Duodenal mucosa (tissue), 2 donors: ENCODE data around the gene CAMKK1.

Source experiments
- H3K27ac ChIP-seq: one replicate; pipeline ENCODE4 v1.7.0; 2013; ENCODE audit warnings: low read depth, low read length
- H3K27me3 ChIP-seq, 2 donors: one replicate each; pipeline ENCODE4 v1.7.0; 2013; ENCODE audit warnings: low read length in 2 of 2, control low read depth in 1 of 2; ENCODE audit not compliant: insufficient read depth in 2 of 2, control insufficient read depth in 1 of 2
- H3K36me3 ChIP-seq, 2 donors: one replicate each; pipeline ENCODE4 v1.7.0; 2013; ENCODE audit warnings: low read length in 2 of 2, control low read depth in 1 of 2; ENCODE audit not compliant: insufficient read depth in 2 of 2, control insufficient read depth in 1 of 2
- H3K4me1 ChIP-seq, 2 donors: one replicate each; pipeline ENCODE4 v1.7.0; 2013; ENCODE audit warnings: low read length in 2 of 2, control low read depth in 1 of 2; ENCODE audit not compliant: insufficient read depth in 2 of 2, control insufficient read depth in 1 of 2
- H3K4me3 ChIP-seq, 2 donors: one replicate each; pipeline ENCODE4 v1.7.0; 2013; ENCODE audit warnings: low read length in 2 of 2, low read depth in 1 of 2
- H3K9ac ChIP-seq, 2 donors: one replicate each; pipeline ENCODE4 v1.7.0; 2013; ENCODE audit warnings: low read length in 2 of 2, low read depth in 1 of 2
- H3K9me3 ChIP-seq, 2 donors: one replicate each; pipeline ENCODE4 v1.7.0; 2013; ENCODE audit warnings: low read length in 2 of 2, control low read depth in 1 of 2; ENCODE audit not compliant: control insufficient read depth in 1 of 2

Gene CAMKK1

GRCh38 chr17:3918372-3919122, 25.7 kb upstream of the CAMKK1 start:
- Histone ChIP-seq H3K4me1 (peaks cover 23 to 40% of the 10 kb centered on the region in 2 donors), H3K27ac (peak overlapping the region; percentile 30), H3K27me3 (no peaks in the 10 kb centered on the region), H3K9me3 (no peaks in the 10 kb centered on the region), H3K36me3 (no peaks in the 10 kb centered on the region), H3K9ac (peak overlapping the region in 1 of 2 donors; percentile 2), H3K4me3 (no peak overlapping the region)

- H3K4me1 ChIP-seq = peaks cover 26 to 44% of the 10 kb centered on the region in 2 donors
- no peaks in the 10 kb centered on the region for H3K9me3 ChIP-seq
- peak overlapping the region; percentile 20 for H3K27ac ChIP-seq
- no peak overlapping the region for H3K9ac ChIP-seq
- H3K4me3 ChIP-seq = no peak overlapping the region
- H3K36me3 ChIP-seq = no peaks in the 10 kb centered on the region
- H3K27me3 ChIP-seq = no peaks in the 10 kb centered on the region
These were observed 24.6 kb upstream of the CAMKK1 start for GRCh38 chr17:3917391-3917931.

GRCh38 chr17:3916825-3917224, 24.0 kb upstream of the CAMKK1 start:
- no peaks in the 10 kb centered on the region for H3K9me3 ChIP-seq
- no peak overlapping the region for H3K4me3 ChIP-seq
- H3K27ac ChIP-seq = peak overlapping the region; percentile 20
- H3K27me3 ChIP-seq = no peaks in the 10 kb centered on the region
- H3K36me3 ChIP-seq = no peaks in the 10 kb centered on the region
- H3K4me1 ChIP-seq = peaks cover 26 to 44% of the 10 kb centered on the region in 2 donors
- peak overlapping the region in 1 of 2 donors; percentile 49 for H3K9ac ChIP-seq

- Histone ChIP-seq H3K9ac (peak within 1 kb of the TSS; percentile 49 to 64), H3K27ac (peak within 1 kb of the TSS; percentile 50), H3K36me3 (no peaks in the 10 kb centered on the region), H3K4me1 (peaks cover 26 to 44% of the 10 kb centered on the region in 2 donors), H3K27me3 (no peaks in the 10 kb centered on the region), H3K9me3 (no peaks in the 10 kb centered on the region), H3K4me3 (peak within 1 kb of the TSS; percentile 33 to 52)
These were observed 23.3 kb upstream of the CAMKK1 start, which contains the start of gene P2RX1 for GRCh38 chr17:3915995-3916696. Gene P2RX1, minus strand, starts transcription at chr17:3916465. Its CDS starts 240 bp downstream, at chr17:3916225.

- Histone ChIP-seq H3K4me1 (peaks cover 26 to 44% of the 10 kb centered on the region in 2 donors), H3K9me3 (no peaks in the 10 kb centered on the region), H3K9ac (peak overlapping the region; percentile 49 to 64), H3K36me3 (no peaks in the 10 kb centered on the region), H3K4me3 (peak overlapping the region; percentile 33 to 52), H3K27ac (peak overlapping the region; percentile 50), H3K27me3 (no peaks in the 10 kb centered on the region)
These were observed 22.7 kb upstream of the CAMKK1 start for GRCh38 chr17:3915581-3915994.

GRCh38 chr17:3914312-3914670, 21.4 kb upstream of the CAMKK1 start:
- peak overlapping the region; percentile 58 for H3K27ac ChIP-seq

GRCh38 chr17:3913531-3914311, 20.9 kb upstream of the CAMKK1 start:
- Histone ChIP-seq H3K36me3 (no peaks in the 10 kb centered on the region), H3K9me3 (no peaks in the 10 kb centered on the region), H3K27ac (peak overlapping the region; percentile 58), H3K9ac (peak overlapping the region; percentile 49 to 63), H3K27me3 (no peaks in the 10 kb centered on the region), H3K4me3 (peak overlapping the region; percentile 33 to 36), H3K4me1 (peaks cover 24 to 42% of the 10 kb centered on the region in 2 donors)

More at GRCh38 chr17:3914312-3914670, 21.4 kb upstream of the CAMKK1 start:
- no peaks in the 10 kb centered on the region for H3K9me3 ChIP-seq
- peak overlapping the region; percentile 49 to 63 for H3K9ac ChIP-seq
- no peaks in the 10 kb centered on the region for H3K36me3 ChIP-seq
- peak overlapping the region; percentile 33 to 52 for H3K4me3 ChIP-seq
- no peaks in the 10 kb centered on the region for H3K27me3 ChIP-seq
- peaks cover 26 to 44% of the 10 kb centered on the region in 2 donors for H3K4me1 ChIP-seq

GRCh38 chr17:3912827-3913226, 20.0 kb upstream of the CAMKK1 start:
- peaks cover 19 to 38% of the 10 kb centered on the region in 2 donors for H3K4me1 ChIP-seq

GRCh38 chr17:3911271-3912053, 18.6 kb upstream of the CAMKK1 start:
- no peak overlapping the region for H3K9ac ChIP-seq
- H3K27me3 ChIP-seq = no peaks in the 10 kb centered on the region
- peaks cover 7 to 26% of the 10 kb centered on the region in 2 donors for H3K4me1 ChIP-seq
- no peak overlapping the region for H3K4me3 ChIP-seq
- no peak overlapping the region for H3K27ac ChIP-seq
- H3K9me3 ChIP-seq = no peaks in the 10 kb centered on the region
- no peaks in the 10 kb centered on the region for H3K36me3 ChIP-seq

More at GRCh38 chr17:3912827-3913226, 20.0 kb upstream of the CAMKK1 start:
- Histone ChIP-seq H3K4me3 (no peak overlapping the region), H3K27ac (no peak overlapping the region), H3K27me3 (no peaks in the 10 kb centered on the region), H3K9ac (no peak overlapping the region), H3K36me3 (no peaks in the 10 kb centered on the region), H3K9me3 (no peaks in the 10 kb centered on the region)
